AG04450 (cell line): ENCODE data around the gene SERHL2. TPM values are rescaled to one million over a fixed set of nuclear protein-coding genes. Genes with fewer than 3 reads are reported as not detected.
A peak's percentile ranks its signal among the peaks of the same experiment; 100 is the strongest.
"Not testable (repeated sequence)": the region's sequence is repeated elsewhere in the genome, so short reads cannot be mapped to it uniquely, and the experiment has no call there.

ENCODE experiments used
- CTCF ChIA-PET: fragments of 300-600, 350-600 bp; formaldehyde crosslinking; extraction: SDS; loops from one replicate; lab custom pipeline; 2022; ENCODE audit warnings: antibody characterized with exemption, inconsistent platforms; lab: Charles Lee
- POLR2A ChIA-PET: fragments of 350-600 bp; formaldehyde crosslinking; extraction: SDS; loops from one replicate; lab custom pipeline; 2021; ENCODE audit warnings: antibody characterized with exemption, inconsistent platforms; lab: Yijun Ruan, JAX
- DNase-seq: peaks from one replicate; pipeline ENCODE4 v3.0.0-alpha.2; 2011; ENCODE audit warnings: low read depth, low spot score
- H3K27ac ChIP-seq: one replicate; pipeline ENCODE4 v1.5.1; 2012; ENCODE audit warnings: low read depth, low read length, control low read depth
- H3K27me3 ChIP-seq: one replicate; pipeline ENCODE4 v1.6.0; 2012; ENCODE audit warnings: low read length; ENCODE audit not compliant: control insufficient read depth, insufficient read depth
- H3K4me3 ChIP-seq: 2 replicates; pipeline ENCODE4 v1.5.1; 2011; ENCODE audit warnings: mild to moderate bottlenecking, low read depth, low read length, control low read depth
- H3K9me3 ChIP-seq: 2 replicates; pipeline ENCODE4 v1.5.1; 2012; ENCODE audit warnings: low read length; ENCODE audit not compliant: control insufficient read depth, insufficient read depth
- polyA plus RNA-seq: library from polyadenylated mRNA; depleted of rRNA; stranded (reverse); fragments of >200 nt; gene quantifications from 2 replicates; pipeline ENCODE4 v1.2.3, GENCODE V29; 2011
- TF ChIP-seq, protein P1 (sequence below): IDR thresholded peaks from 2 replicates; pipeline ENCODE4 v1.5.1; 2011; ENCODE audit warnings: low read depth, low read length, control low read depth, inconsistent platforms

Gene SERHL2
- polyA plus RNA-seq, 1 experiment = 6.6 TPM

DNA sequence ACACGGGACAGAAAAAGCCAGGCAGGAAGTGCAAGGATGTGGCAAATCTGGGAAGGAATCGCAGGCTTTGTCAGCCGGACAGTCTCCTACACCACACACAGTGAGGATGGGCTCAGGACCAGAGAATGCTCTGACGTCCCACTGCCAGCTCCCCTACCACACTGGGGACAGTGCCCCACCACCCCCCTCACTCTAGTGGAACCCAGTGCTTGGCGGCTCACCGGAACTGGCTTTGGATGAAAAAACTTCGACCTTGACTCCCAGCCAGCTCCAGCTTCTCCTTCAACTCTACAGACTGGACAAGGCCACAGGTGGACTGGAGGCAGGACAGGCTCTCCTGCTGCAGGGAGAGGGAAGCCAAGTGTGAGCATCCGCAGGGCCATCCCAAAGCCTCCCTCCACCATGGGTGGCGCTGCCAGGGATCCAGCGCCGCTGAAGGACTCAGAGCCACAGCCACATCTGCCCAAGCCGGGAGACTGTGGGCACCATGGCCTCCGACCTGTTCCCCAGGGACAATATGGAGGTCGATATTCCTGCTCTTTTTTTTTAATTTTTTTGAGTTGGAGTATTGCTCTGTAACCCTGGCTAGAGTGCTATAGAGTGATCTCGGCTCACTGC lies 24.0 kb downstream of the SERHL2 start:
- no peak overlapping the region for H3K4me3 ChIP-seq
- ChIA-PET POLR2A (no interaction called here), CTCF (no interaction called here)
- H3K27ac ChIP-seq = no peak overlapping the region
- DNase-seq = no peak
- H3K9me3 ChIP-seq = no peaks in the 10 kb centered on the region
- TF ChIP-seq, protein P1, sequence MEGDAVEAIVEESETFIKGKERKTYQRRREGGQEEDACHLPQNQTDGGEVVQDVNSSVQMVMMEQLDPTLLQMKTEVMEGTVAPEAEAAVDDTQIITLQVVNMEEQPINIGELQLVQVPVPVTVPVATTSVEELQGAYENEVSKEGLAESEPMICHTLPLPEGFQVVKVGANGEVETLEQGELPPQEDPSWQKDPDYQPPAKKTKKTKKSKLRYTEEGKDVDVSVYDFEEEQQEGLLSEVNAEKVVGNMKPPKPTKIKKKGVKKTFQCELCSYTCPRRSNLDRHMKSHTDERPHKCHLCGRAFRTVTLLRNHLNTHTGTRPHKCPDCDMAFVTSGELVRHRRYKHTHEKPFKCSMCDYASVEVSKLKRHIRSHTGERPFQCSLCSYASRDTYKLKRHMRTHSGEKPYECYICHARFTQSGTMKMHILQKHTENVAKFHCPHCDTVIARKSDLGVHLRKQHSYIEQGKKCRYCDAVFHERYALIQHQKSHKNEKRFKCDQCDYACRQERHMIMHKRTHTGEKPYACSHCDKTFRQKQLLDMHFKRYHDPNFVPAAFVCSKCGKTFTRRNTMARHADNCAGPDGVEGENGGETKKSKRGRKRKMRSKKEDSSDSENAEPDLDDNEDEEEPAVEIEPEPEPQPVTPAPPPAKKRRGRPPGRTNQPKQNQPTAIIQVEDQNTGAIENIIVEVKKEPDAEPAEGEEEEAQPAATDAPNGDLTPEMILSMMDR = no peak
- H3K27me3 ChIP-seq = no peaks in the 10 kb centered on the region

DNA sequence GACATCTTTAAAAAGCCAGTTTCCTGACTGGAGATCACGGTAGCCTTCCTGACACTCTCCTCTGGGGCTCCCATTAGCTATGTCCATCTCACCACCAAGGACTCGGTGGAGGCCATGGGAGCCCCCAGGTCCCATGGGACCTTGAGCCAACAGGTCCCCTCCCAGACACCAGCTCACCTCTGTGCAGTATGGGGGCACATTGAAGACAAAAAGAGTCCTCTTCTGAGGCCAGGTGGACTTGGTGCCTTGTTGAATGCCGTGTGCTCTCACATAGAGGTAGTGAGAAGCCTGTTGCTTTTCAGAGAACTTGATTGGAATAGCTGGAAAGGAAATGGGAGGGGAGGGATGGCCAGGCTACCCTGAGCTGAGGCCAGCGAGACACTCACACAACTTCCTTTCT lies 26.3 kb downstream of the SERHL2 start:
- DNase-seq, CTCF ChIA-PET, H3K27ac ChIP-seq, POLR2A ChIA-PET, H3K4me3 ChIP-seq, H3K27me3 ChIP-seq, H3K9me3 ChIP-seq: not testable (repeated sequence)

DNA sequence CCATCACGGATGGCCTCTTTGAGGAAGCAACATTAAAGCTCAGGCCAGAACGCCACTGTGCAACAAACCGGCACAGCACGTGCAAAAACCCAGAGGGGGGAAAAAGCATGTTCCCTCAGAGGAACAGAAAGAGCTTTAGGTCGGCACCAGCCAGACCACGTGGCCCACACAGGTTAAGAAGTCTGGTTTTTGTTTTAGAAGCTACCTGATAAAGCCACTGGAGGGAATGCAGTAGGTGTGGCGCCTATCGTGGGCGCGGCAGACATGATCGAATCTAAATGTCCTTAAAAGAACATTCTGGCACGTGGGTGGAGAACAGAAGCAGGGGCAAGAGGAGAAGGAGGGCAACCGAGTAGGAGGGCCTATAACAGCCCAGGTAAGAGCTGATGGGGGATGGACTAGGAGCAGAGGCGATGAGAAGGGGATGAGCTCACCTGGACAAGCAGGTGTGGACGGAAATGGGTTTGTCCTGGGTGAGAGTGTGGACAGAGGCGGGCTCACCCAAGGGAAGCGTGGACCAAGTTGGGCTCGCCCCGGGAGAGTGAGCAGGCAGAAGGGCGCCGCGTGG lies 27.5 kb downstream of the SERHL2 start:
- H3K4me3 ChIP-seq = peak overlapping the region; percentile 72
- H3K27ac ChIP-seq, H3K27me3 ChIP-seq, DNase-seq, H3K9me3 ChIP-seq, CTCF ChIA-PET: not testable (repeated sequence)
- POLR2A ChIA-PET = interaction anchor here (1.5 kb wide), 1 partner anchor 33 kb away, joined by 18 read pairs; the partner anchor contains the start of gene POLDIP3

DNA sequence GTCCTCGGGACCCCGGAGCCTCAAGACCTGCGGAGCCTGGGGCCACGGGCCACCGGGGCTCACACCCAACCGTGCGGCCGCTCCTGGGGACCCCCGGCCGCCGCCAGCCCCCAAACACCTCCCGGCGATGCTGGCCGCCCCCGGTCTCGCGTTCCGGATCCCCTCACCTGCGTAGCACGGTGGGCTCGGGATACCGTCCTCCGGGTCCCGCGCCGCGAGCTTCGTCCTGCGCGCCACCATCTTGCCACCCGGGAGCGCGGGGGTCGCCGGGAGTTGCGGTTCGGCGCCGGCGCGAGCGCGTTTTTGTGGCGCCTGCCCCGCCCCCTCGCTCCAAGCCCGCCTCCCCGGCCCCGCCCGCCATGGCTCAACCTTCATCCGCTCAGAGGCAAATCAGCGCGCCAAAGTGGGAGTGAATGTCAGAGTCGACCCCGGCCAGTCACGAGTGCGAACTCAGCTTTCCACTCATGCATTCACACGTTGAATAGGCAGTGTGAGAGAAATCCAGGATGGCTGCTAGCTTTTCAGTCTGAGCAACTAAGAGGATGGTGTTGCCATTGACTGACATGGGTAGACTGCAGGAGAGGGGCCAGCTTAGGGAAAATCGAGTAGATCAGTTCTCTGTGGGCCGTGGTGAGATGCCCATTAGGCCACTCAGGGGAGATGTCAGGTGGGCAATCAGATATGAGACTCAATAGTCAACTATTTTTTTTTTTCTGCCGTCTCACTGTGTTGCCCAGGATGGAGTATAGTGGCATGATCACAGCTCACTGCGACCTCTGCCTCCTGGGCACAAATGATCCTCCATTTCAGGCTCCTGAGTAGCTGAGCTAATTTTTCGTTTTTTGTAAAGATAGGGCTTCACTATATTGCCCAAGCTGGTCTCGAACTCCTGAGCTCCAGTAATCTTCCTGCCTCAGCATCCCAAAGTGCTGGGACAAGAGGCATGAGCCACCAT lies 28.3 kb downstream of the SERHL2 start:
- peak overlapping the region; percentile 72 for H3K4me3 ChIP-seq
- no peak overlapping the region for H3K27ac ChIP-seq
- TF ChIP-seq, protein P1 = no peak
- no peaks in the 10 kb centered on the region for H3K9me3 ChIP-seq
- H3K27me3 ChIP-seq = no peaks in the 10 kb centered on the region
- ChIA-PET CTCF (no interaction called here), POLR2A (interaction anchor here (0.6 to 1.5 kb wide), 3 partner anchors 10 to 32 kb away, joined by 3 to 18 read pairs (median 3); partner anchors contain the start of gene POLDIP3)
- no peak for DNase-seq

DNA sequence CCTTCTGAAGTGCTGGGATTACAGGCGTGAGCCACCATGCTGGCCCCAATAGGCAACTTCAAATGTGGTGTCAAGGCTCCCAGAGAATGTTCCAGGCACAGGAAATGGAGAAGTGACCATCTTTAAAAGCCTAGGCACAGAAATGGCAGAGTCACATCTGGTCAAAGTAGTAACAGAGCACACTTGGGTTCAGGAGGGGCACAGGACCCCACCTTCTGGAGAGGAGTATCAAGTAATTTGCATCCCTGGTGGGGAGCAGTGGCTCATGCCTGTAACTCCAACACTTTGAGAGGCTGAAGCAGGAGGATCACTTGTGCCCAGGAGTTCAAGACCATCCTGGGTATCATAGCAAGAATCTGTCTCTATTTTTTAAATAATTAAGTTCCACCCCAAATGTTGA lies 29.2 kb downstream of the SERHL2 start:
- no peak for DNase-seq
- no peak overlapping the region for H3K4me3 ChIP-seq
- ChIA-PET POLR2A (interaction anchor here (0.6 to 1.5 kb wide), 2 partner anchors 31 to 58 kb away, joined by 4 to 18 read pairs; partner anchors contain the start of gene POLDIP3), CTCF (interaction anchor here (0.6 kb wide), 1 partner anchor 804 kb away, joined by 4 read pairs; no protein-coding TSS in a partner anchor)
- no peak overlapping the region for H3K27ac ChIP-seq
- TF ChIP-seq, protein P1 = no peak
- no peaks in the 10 kb centered on the region for H3K9me3 ChIP-seq
- no peaks in the 10 kb centered on the region for H3K27me3 ChIP-seq
